Activated B cell treated with CpG ODN at 0.5 μM for 24 hours (primary cell): ENCODE results near the gene BLOC1S1. TPM values are rescaled to one million over a fixed set of nuclear protein-coding genes. Genes with fewer than 3 reads are reported as not detected.

Source experiments
- ATAC-seq: fragments of 200-7000 bp; cut with Tn5 transposase; one replicate; pipeline ENCODE4 v1.10.0; 2021; ENCODE audit warnings: low read depth, mild to moderate bottlenecking, moderate library complexity
- CTCF ChIA-PET: fragments of 350-600 bp; sonication (Branson Sonifier 250); formaldehyde crosslinking; loops from one replicate; lab custom pipeline; 2021; ENCODE audit warnings: antibody characterized with exemption; lab: Charles Lee
- POLR2A ChIA-PET: fragments of 350-600 bp; sonication (Branson Sonifier 250); formaldehyde crosslinking; loops from one replicate; lab custom pipeline; 2021; ENCODE audit warnings: antibody characterized with exemption; lab: Charles Lee
- DNase-seq: peaks from one replicate; pipeline ENCODE4 v3.0.0; 2022
- H3K27ac Mint-ChIP-seq: one replicate; pipeline ENCODE4 v1.8.0; 2020; ENCODE audit warnings: mixed read lengths
- H3K27me3 Mint-ChIP-seq: one replicate; pipeline ENCODE4 v1.8.0; 2021; ENCODE audit warnings: mixed read lengths
- H3K36me3 Mint-ChIP-seq: one replicate; pipeline ENCODE4 v1.8.0; 2021; ENCODE audit warnings: low read depth, mixed read lengths
- H3K4me1 Mint-ChIP-seq: one replicate; pipeline ENCODE4 v1.8.0; 2021; ENCODE audit warnings: mixed read lengths
- H3K4me3 Mint-ChIP-seq: one replicate; pipeline ENCODE4 v1.8.0; 2020; ENCODE audit warnings: mild to moderate bottlenecking, mixed read lengths
- H3K9me3 Mint-ChIP-seq: one replicate; pipeline ENCODE4 v1.8.0; 2020; ENCODE audit warnings: mixed read lengths
- intact Hi-C: fragments of 100-400 bp; cut with micrococcal nuclease; formaldehyde crosslinking; loops from one replicate; pipeline ENCODE4 v1.15.1; 2024
- total RNA-seq: library from RNA; stranded (reverse); gene quantifications from 2 replicates; pipeline ENCODE4 v1.2.3, GENCODE V29; 2022
- TF ChIP-seq, protein P1 (sequence below): fragments of 200-600 bp; IDR thresholded peaks from one replicate; pipeline ENCODE4 v1.8.0; 2022; ENCODE audit warnings: antibody characterized with exemption, mild to moderate bottlenecking

Gene BLOC1S1
- total RNA-seq, 1 donor from 2014 or later = 91.0 TPM

DNA sequence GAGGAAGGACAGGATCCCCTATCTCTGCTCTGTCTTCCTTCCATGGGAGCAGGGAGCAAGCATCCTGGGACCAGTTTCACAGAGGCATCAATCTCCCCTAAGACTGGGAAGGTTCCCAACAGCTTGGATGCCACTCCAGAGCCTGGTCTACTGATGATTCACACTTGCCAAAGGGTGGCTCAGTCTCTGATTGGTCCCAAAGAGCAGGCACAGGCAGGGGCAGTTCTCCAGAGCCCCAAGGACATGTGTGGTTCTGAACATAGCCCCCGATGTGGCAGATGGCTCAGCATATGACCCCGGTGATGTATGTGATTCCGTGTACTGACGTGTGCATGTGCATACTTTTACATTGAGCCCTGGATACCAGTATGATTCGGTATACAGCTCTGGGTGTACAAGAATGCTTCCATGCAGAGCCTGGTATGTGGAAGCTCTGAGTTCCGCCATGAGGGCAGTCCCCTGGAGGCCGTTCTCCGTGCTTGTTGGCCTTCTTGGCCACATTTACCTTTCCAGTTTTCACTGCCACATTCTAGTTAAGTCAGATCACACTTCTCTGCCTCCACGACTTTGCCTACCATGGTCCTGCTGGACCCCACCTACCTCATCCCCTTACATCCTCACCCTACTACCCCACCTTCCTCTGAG is 29.4 kb upstream of the BLOC1S1 start:
- peaks cover 34% of the 10 kb centered on the region for H3K4me1 Mint-ChIP-seq
- no peak overlapping the region for H3K27ac Mint-ChIP-seq
- ATAC-seq = no peak
- H3K36me3 Mint-ChIP-seq = no peaks in the 10 kb centered on the region
- CTCF ChIA-PET = no interaction called here
- intact Hi-C loops = no loop called here
- TF ChIP-seq, protein P1, sequence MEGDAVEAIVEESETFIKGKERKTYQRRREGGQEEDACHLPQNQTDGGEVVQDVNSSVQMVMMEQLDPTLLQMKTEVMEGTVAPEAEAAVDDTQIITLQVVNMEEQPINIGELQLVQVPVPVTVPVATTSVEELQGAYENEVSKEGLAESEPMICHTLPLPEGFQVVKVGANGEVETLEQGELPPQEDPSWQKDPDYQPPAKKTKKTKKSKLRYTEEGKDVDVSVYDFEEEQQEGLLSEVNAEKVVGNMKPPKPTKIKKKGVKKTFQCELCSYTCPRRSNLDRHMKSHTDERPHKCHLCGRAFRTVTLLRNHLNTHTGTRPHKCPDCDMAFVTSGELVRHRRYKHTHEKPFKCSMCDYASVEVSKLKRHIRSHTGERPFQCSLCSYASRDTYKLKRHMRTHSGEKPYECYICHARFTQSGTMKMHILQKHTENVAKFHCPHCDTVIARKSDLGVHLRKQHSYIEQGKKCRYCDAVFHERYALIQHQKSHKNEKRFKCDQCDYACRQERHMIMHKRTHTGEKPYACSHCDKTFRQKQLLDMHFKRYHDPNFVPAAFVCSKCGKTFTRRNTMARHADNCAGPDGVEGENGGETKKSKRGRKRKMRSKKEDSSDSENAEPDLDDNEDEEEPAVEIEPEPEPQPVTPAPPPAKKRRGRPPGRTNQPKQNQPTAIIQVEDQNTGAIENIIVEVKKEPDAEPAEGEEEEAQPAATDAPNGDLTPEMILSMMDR = no peak
- no peak for DNase-seq
- POLR2A ChIA-PET = interaction anchor here (0.6 kb wide), 2 partner anchors 17 to 630 kb away, joined by 3 to 8 read pairs; partner anchors contain the start of gene CNPY2
- H3K27me3 Mint-ChIP-seq = no peaks in the 10 kb centered on the region
- H3K4me3 Mint-ChIP-seq = no peak overlapping the region
- H3K9me3 Mint-ChIP-seq = no peaks in the 10 kb centered on the region

DNA sequence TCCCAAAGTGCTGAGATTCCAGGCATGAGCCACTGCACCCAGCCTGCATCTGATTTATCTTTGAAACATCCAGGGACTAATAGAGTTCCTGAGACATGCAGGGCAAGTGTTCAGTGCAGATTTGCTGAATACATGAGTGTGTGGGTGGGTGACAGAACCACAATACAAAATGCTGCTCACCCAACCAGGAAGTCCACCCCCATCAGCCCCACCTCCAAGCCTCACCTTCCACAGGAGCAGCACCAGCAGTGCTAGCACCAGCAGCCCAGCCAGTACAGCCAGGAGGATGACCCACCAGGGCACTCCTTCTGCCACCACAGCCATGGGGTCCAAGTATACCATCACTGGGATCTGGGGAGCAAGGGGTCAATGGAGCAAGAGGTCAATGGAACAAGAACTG is 28.1 kb upstream of the BLOC1S1 start:
- Mint-ChIP-seq H3K4me1 (peaks cover 21% of the 10 kb centered on the region), H3K27me3 (no peaks in the 10 kb centered on the region), H3K36me3 (no peaks in the 10 kb centered on the region), H3K4me3 (no peak overlapping the region), H3K27ac (no peak overlapping the region), H3K9me3 (no peaks in the 10 kb centered on the region)
- ChIA-PET POLR2A (no interaction called here), CTCF (no interaction called here)
- TF ChIP-seq, protein P1 = no peak
- no peak for DNase-seq
- intact Hi-C loops = no loop called here
- ATAC-seq = no peak

DNA sequence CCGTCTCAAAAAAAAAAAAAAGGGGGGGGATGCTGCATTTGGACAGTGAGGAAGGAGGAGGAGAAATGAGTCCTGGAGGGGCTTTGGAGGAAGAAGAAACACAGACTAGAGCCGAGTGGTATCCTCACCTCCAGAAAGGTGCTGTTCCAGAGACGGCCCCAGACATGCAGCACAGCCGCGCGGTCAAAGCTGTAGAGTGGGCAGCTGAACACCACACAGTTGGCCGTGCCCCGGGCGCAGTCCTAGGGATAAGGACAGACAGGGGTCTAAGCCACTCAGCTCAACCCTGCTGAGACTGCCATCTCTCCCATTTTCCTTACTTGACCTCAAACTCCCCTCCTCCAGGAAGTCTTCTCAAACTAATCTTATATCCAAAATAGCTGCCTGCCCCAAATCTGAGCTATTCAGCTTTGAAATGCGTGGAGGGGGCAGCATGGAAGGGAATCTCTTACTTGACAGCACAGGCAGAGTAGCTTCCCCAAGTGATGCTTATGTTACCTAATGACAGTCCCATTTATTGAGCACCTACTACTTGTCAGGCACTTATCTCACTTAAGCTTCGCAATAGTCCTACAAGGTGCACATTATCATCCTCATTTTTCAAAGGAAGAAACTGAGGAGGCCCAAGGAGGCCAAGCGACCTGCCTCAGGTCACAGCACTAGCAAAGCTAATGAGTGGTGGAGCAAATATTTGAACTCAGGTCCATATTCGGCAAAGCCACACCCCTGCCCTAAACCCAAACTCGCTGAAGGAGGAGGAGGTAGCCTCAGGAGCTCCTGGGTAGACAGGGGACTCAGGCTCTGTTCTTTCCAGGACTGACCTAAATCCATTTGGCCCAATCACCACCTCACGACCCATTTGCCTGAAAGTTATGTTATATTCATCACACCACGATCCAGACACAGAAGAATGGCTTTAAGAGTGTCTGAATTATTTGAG is 26.9 kb upstream of the BLOC1S1 start:
- no peaks in the 10 kb centered on the region for H3K27me3 Mint-ChIP-seq
- no peaks in the 10 kb centered on the region for H3K9me3 Mint-ChIP-seq
- DNase-seq (no peak), ATAC-seq (no peak)
- intact Hi-C loops = no loop called here
- peaks cover 12% of the 10 kb centered on the region for H3K4me1 Mint-ChIP-seq
- H3K36me3 Mint-ChIP-seq = no peaks in the 10 kb centered on the region
- TF ChIP-seq, protein P1 = no peak
- no peak overlapping the region for H3K4me3 Mint-ChIP-seq
- H3K27ac Mint-ChIP-seq = no peak overlapping the region
- ChIA-PET POLR2A (no interaction called here), CTCF (no interaction called here)

DNA sequence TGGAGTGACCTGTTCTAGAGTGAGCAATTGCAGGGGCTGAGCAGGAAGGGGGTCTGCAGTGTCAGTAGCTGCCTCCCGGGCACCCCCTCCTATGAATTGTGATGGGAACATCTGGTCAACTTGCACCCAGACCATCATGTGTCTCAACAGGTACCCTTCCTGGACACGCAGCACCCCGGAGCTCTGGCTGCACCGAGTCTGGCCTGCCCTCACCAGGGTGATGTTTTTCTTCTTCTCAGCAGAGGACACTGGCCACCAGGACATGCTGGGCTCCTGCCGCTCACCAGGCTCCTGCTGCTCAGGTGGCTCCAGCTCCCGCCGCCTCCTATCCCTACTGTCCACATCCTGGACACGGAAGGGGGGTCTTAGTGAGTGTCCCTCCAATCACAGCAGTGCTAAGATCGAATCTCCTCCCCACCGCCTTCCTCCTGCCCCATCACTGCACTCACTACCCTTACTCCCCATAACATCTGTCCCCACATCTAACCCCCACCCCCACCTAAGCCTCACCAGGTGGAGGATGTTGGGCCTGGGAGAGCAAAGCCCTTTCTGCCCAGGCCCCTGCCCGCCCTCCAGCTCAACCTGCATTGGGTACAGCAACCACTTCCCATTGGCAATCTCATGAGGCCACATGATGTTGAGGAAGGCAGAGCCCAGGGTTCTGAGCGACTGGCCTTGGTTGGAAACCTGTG is 23.1 kb upstream of the BLOC1S1 start:
- Mint-ChIP-seq H3K27me3 (peaks cover 8% of the 10 kb centered on the region), H3K27ac (no peak overlapping the region), H3K9me3 (no peaks in the 10 kb centered on the region), H3K4me1 (peaks cover 1% of the 10 kb centered on the region), H3K36me3 (no peaks in the 10 kb centered on the region), H3K4me3 (no peak overlapping the region)
- ChIA-PET POLR2A (no interaction called here), CTCF (no interaction called here)
- intact Hi-C loops = no loop called here
- TF ChIP-seq, protein P1 = no peak
- no peak for DNase-seq
- ATAC-seq = no peak
